Glutamatergic neuron (in vitro differentiated cells): ENCODE results near the gene STIMATE. TPM values are rescaled to one million over a fixed set of nuclear protein-coding genes. Genes with fewer than 3 reads are reported as not detected.

Experiments
- DNase-seq: peaks from one replicate; pipeline ENCODE4 v3.0.0; 2022
- H3K27ac Mint-ChIP-seq: one replicate; pipeline ENCODE4 v1.8.0; 2020; ENCODE audit warnings: mild to moderate bottlenecking, mixed read lengths, inconsistent platforms; ENCODE audit not compliant: unreplicated experiment
- H3K27me3 Mint-ChIP-seq: one replicate; pipeline ENCODE4 v1.8.0; 2020; ENCODE audit warnings: mild to moderate bottlenecking, moderate library complexity, mixed read lengths, inconsistent platforms; ENCODE audit not compliant: unreplicated experiment
- H3K36me3 Mint-ChIP-seq: one replicate; pipeline ENCODE4 v1.8.0; 2020; ENCODE audit warnings: mild to moderate bottlenecking, mixed read lengths, inconsistent platforms; ENCODE audit not compliant: unreplicated experiment
- H3K4me1 Mint-ChIP-seq: one replicate; pipeline ENCODE4 v1.8.0; 2020; ENCODE audit warnings: mild to moderate bottlenecking, low read depth, mixed read lengths, inconsistent platforms; ENCODE audit not compliant: unreplicated experiment
- H3K4me3 Mint-ChIP-seq: one replicate; pipeline ENCODE4 v1.8.0; 2020; ENCODE audit warnings: mild to moderate bottlenecking, mixed read lengths, inconsistent platforms; ENCODE audit not compliant: unreplicated experiment
- H3K9me3 Mint-ChIP-seq: one replicate; pipeline ENCODE4 v1.8.0; 2020; ENCODE audit warnings: mild to moderate bottlenecking, moderate library complexity, mixed read lengths, inconsistent platforms; ENCODE audit not compliant: unreplicated experiment
- CTCF ChIP-seq: fragments of 200-600 bp; sonication (generic); IDR thresholded peaks from one replicate; pipeline ENCODE4 v1.5.0; 2021; ENCODE audit not compliant: partially characterized antibody, unreplicated experiment
- total RNA-seq: library from RNA; stranded (reverse); fragmentation: NEBNext Ultra II Directional; extraction: Animal tissue kit (Norgen Biotek cat#: 25700); gene quantifications from one replicate; pipeline ENCODE4 v1.2.1, GENCODE V29; 2021; ENCODE audit not compliant: unreplicated experiment

STIMATE gene
- total RNA-seq, 1 donor from 2014 or later, result 23.0 TPM

- DNase-seq, result peak; percentile 65
- Mint-ChIP-seq H3K4me3 (no peak overlapping the region), H3K36me3 (no peaks in the 10 kb centered on the region), H3K9me3 (peaks cover 10% of the 10 kb centered on the region), H3K27ac (no peak overlapping the region), H3K4me1 (peaks cover 28% of the 10 kb centered on the region), H3K27me3 (peaks cover 10% of the 10 kb centered on the region)
- no peak for TF ChIP-seq CTCF
These were observed 65.6 kb downstream of the STIMATE start for GRCh38 chr3:52831500-52832301.

- no peak within 1 kb of the TSS for H3K27ac Mint-ChIP-seq
- DNase-seq, result no peak
- H3K27me3 Mint-ChIP-seq, result peaks cover 10% of the 10 kb centered on the region
- peaks cover 25% of the 10 kb centered on the region for H3K4me1 Mint-ChIP-seq
- H3K4me3 Mint-ChIP-seq, result no peak within 1 kb of the TSS
- TF ChIP-seq CTCF, result no peak
- no peaks in the 10 kb centered on the region for H3K36me3 Mint-ChIP-seq
- peaks cover 10% of the 10 kb centered on the region for H3K9me3 Mint-ChIP-seq
These were observed 66.7 kb downstream of the STIMATE start, which contains the start of gene ITIH4 for GRCh38 chr3:52830535-52831258. Gene ITIH4 (minus strand): TSS chr3:52830672. CDS start chr3:52830642, 30 bp downstream.

DNA sequence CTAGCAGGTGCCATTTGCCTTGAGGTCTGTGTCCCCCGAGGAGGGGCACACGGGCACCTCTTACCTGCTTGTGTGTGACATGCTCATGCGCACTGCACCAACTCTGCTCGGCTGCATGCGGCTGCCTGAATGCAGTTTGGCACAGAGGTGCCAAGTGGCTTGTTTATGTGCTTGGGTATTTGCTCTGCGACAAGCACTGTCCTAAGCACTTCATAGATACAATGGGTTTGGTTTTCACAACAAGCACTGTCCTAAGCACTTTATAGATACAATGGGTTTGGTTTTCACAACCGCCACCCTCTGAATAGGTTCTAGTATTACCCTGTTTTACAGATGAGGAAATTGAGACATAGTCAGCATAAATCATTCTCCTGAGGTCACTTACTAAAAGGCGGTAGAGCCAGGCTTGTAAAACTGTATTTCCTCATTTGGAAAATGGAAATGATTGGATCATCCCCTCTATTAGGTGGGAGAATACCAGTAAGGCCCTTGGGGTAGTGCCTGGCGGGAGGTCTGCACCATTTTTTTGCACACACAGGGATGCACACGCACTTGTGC is 67.4 kb downstream of the STIMATE start:
- H3K27ac Mint-ChIP-seq, result no peak overlapping the region
- H3K27me3 Mint-ChIP-seq, result peaks cover 4% of the 10 kb centered on the region
- DNase-seq, result no peak
- peaks cover 6% of the 10 kb centered on the region for H3K9me3 Mint-ChIP-seq
- TF ChIP-seq CTCF, result no peak
- H3K36me3 Mint-ChIP-seq, result no peaks in the 10 kb centered on the region
- no peak overlapping the region for H3K4me3 Mint-ChIP-seq
- H3K4me1 Mint-ChIP-seq, result peaks cover 20% of the 10 kb centered on the region

DNA sequence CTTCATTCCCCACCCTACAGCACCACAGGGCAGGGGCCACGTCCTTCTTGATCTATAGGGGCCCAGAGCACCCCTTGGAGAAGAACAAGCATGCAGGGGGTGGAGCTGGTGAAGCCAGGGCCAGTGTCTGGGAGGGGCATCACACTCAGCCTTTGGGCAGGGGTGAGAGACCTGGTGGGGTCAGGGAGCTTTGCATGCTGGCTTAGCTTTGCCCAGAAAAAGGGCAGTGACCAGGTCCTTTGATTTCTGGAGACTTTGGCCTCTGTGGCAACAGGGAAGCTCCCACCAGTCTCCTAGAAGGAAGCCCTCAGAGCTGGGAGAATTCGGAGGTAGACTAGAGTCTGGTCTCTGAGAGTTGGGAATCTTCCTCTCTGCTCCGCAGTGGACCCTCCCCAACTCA is 67.9 kb downstream of the STIMATE start:
- no peak overlapping the region for H3K4me3 Mint-ChIP-seq
- DNase-seq, result no peak
- H3K27ac Mint-ChIP-seq, result no peak overlapping the region
- peaks cover 5% of the 10 kb centered on the region for H3K9me3 Mint-ChIP-seq
- H3K4me1 Mint-ChIP-seq, result peaks cover 16% of the 10 kb centered on the region
- H3K36me3 Mint-ChIP-seq, result no peaks in the 10 kb centered on the region
- H3K27me3 Mint-ChIP-seq, result peaks cover 4% of the 10 kb centered on the region
- TF ChIP-seq CTCF, result no peak
